Measurements from ENCODE around the gene TLNRD1.

DNA sequence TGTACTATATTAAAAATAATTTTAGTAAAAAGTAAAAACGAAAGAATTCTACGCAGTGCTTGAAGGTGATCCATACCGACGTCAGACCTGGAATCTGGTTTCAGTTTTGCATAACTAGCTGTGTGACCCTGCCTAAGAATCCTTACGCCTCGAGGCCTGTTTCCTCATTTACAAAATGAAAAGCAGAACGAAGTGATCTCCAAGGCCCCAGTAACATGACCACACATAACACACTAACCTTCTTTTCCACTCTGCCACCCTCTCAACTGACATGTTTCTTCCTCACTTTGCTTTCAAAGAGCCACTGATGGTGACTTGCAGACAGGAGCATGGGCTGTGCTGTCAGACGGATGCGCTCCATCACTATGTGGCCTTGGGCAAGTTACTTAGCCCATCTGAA is 15.9 kb upstream of the TLNRD1 start:
- TF ChIP-seq, protein P1, sequence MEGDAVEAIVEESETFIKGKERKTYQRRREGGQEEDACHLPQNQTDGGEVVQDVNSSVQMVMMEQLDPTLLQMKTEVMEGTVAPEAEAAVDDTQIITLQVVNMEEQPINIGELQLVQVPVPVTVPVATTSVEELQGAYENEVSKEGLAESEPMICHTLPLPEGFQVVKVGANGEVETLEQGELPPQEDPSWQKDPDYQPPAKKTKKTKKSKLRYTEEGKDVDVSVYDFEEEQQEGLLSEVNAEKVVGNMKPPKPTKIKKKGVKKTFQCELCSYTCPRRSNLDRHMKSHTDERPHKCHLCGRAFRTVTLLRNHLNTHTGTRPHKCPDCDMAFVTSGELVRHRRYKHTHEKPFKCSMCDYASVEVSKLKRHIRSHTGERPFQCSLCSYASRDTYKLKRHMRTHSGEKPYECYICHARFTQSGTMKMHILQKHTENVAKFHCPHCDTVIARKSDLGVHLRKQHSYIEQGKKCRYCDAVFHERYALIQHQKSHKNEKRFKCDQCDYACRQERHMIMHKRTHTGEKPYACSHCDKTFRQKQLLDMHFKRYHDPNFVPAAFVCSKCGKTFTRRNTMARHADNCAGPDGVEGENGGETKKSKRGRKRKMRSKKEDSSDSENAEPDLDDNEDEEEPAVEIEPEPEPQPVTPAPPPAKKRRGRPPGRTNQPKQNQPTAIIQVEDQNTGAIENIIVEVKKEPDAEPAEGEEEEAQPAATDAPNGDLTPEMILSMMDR (IDR thresholded peaks at IDR 0.05): no peak
- no peak for TF ChIP-seq POLR2A (IDR thresholded peaks at IDR 0.05)
